Activated naive CD4-positive, alpha-beta T cell treated with anti-CD3 and anti-CD28 coated beads, Interleukin-2, amount 50 U/mL, for 16 hours (primary cell): ENCODE data around the gene TTLL1.
"Not testable (repeated sequence)": the region's sequence is repeated elsewhere in the genome, so short reads cannot be mapped to it uniquely, and the experiment has no call there.

Source experiments
- DNase-seq: peaks from one replicate; pipeline ENCODE4 v3.0.0-alpha.2; 2020

TTLL1 gene

GRCh38 chr22:43109921-43110443 is 20.8 kb upstream of the TTLL1 start:
- no peak for DNase-seq

GRCh38 chr22:43109511-43109910 is 20.3 kb upstream of the TTLL1 start:
- DNase-seq = no peak

GRCh38 chr22:43106302-43106701 is 17.1 kb upstream of the TTLL1 start:
- DNase-seq = no peak

- DNase-seq = not testable (repeated sequence)
These were observed 15.8 kb upstream of the TTLL1 start for GRCh38 chr22:43104950-43105349.

- DNase-seq = not testable (repeated sequence)
These were observed 14.9 kb upstream of the TTLL1 start for GRCh38 chr22:43104056-43104625.

GRCh38 chr22:43101306-43101705 is 12.1 kb upstream of the TTLL1 start:
- DNase-seq = no peak

- no peak for DNase-seq
These were observed 11.0 kb upstream of the TTLL1 start for GRCh38 chr22:43100225-43100624.

- no peak for DNase-seq
These were observed 9.9 kb upstream of the TTLL1 start for GRCh38 chr22:43099095-43099494.

- no peak for DNase-seq
These were observed 9.2 kb upstream of the TTLL1 start for GRCh38 chr22:43098356-43098755.

- no peak for DNase-seq
These were observed 7.2 kb upstream of the TTLL1 start for GRCh38 chr22:43096420-43096819.

GRCh38 chr22:43094551-43094950 is 5.4 kb upstream of the TTLL1 start:
- DNase-seq = no peak

- DNase-seq = no peak
These were observed 4.9 kb upstream of the TTLL1 start for GRCh38 chr22:43094085-43094484.

- DNase-seq = no peak
These were observed 2.9 kb upstream of the TTLL1 start for GRCh38 chr22:43092085-43092484.

- peak; percentile 48 for DNase-seq
These were observed 1.1 kb upstream of the TTLL1 start for GRCh38 chr22:43090130-43090789.

GRCh38 chr22:43088627-43088983 is 586 bp downstream of the TTLL1 start:
- no peak for DNase-seq

- no peak for DNase-seq
These were observed 3.3 kb downstream of the TTLL1 start for GRCh38 chr22:43085658-43086606.

- no peak for DNase-seq
These were observed 7.2 kb downstream of the TTLL1 start for GRCh38 chr22:43081968-43082367.

GRCh38 chr22:43080616-43081015 is 8.6 kb downstream of the TTLL1 start:
- no peak for DNase-seq

GRCh38 chr22:43079742-43080141 is 9.4 kb downstream of the TTLL1 start:
- no peak for DNase-seq

GRCh38 chr22:43078522-43078921 is 10.7 kb downstream of the TTLL1 start:
- DNase-seq = no peak

GRCh38 chr22:43077121-43077877 is 11.9 kb downstream of the TTLL1 start:
- no peak for DNase-seq

- DNase-seq = no peak
These were observed 22.3 kb downstream of the TTLL1 start for GRCh38 chr22:43066844-43067385.

GRCh38 chr22:43066134-43066533 is 23.1 kb downstream of the TTLL1 start:
- DNase-seq = no peak
